Osteoblast (primary cell): ENCODE measurements around the gene ART5. TPM values are rescaled to one million over a fixed set of nuclear protein-coding genes. Genes with fewer than 3 reads are reported as not detected.

Experiments
- DNase-seq: peaks from one replicate; pipeline ENCODE4 v3.0.0; 2011; ENCODE audit warnings: low spot score, mixed read lengths; ENCODE audit not compliant: insufficient read length; ENCODE audit errors: missing footprints
- H2AFZ ChIP-seq: 2 replicates; pipeline ENCODE4 v1.6.0; 2011; ENCODE audit warnings: mild to moderate bottlenecking, low read length
- H3K27ac ChIP-seq: 2 replicates; pipeline ENCODE4 v1.5.1; 2011; ENCODE audit warnings: mild to moderate bottlenecking, low read depth, low read length, moderate library complexity
- H3K27me3 ChIP-seq: 2 replicates; pipeline ENCODE4 v1.6.0; 2012; ENCODE audit warnings: mild to moderate bottlenecking, control low read depth, inconsistent platforms, low read length, moderate library complexity; ENCODE audit not compliant: insufficient read depth
- H3K36me3 ChIP-seq: 2 replicates; pipeline ENCODE4 v1.5.1; 2011; ENCODE audit warnings: mild to moderate bottlenecking, low read length, control low read depth, moderate library complexity; ENCODE audit not compliant: insufficient read depth
- H3K4me1 ChIP-seq: 2 replicates; pipeline ENCODE4 v1.5.1; 2011; ENCODE audit warnings: mild to moderate bottlenecking, low read length, control low read depth, moderate library complexity; ENCODE audit not compliant: insufficient read depth
- H3K4me2 ChIP-seq: 2 replicates; pipeline ENCODE4 v1.6.0; 2011; ENCODE audit warnings: mild to moderate bottlenecking, low read length; ENCODE audit not compliant: insufficient read depth
- H3K4me3 ChIP-seq: fragments of 200-600 bp; sonication (generic); 3 replicates; pipeline ENCODE4 v1.5.1; 2012; ENCODE audit warnings: mild to moderate bottlenecking, low read length, inconsistent platforms; ENCODE audit not compliant: insufficient read depth
- H3K79me2 ChIP-seq: 2 replicates; pipeline ENCODE4 v1.6.0; 2012; ENCODE audit warnings: mild to moderate bottlenecking, low read length, control low read depth, inconsistent platforms; ENCODE audit not compliant: insufficient read depth
- H3K9me3 ChIP-seq: 2 replicates; pipeline ENCODE4 v1.5.1; 2011; ENCODE audit warnings: low read depth, low read length, control low read depth
- H4K20me1 ChIP-seq: 2 replicates; pipeline ENCODE4 v1.6.0; 2012; ENCODE audit warnings: mild to moderate bottlenecking, low read length, control low read depth; ENCODE audit not compliant: insufficient read depth
- CTCF ChIP-seq: IDR thresholded peaks from 2 replicates; pipeline ENCODE4 v1.5.1; 2011; ENCODE audit warnings: mild to moderate bottlenecking, low read depth, low read length, moderate library complexity; ENCODE audit errors: extremely low read depth
- total RNA-seq: library from RNA; depleted of rRNA; stranded (reverse); fragments of >200 nt; gene quantifications from 2 replicates; pipeline ENCODE4 v1.2.3, GENCODE V29; 2012

The ART5 gene
- total RNA-seq, 1 donor: 0.36 TPM

- no peak for TF ChIP-seq CTCF
- DNase-seq: peak; percentile 61
- Histone ChIP-seq H3K4me2 (no peak overlapping the region), H3K4me3 (no peak overlapping the region), H3K79me2 (no peaks in the 10 kb centered on the region), H3K27me3 (no peaks in the 10 kb centered on the region), H2AFZ (no peak overlapping the region), H3K4me1 (no peaks in the 10 kb centered on the region), H4K20me1 (no peaks in the 10 kb centered on the region), H3K9me3 (no peaks in the 10 kb centered on the region), H3K36me3 (no peaks in the 10 kb centered on the region), H3K27ac (no peak overlapping the region)
Observed at GRCh38 chr11:3626250-3626960, 15.4 kb downstream of the ART5 start.

GRCh38 chr11:3623767-3624458, 17.9 kb downstream of the ART5 start:
- Histone ChIP-seq H3K27me3 (no peaks in the 10 kb centered on the region), H3K4me2 (no peak overlapping the region), H4K20me1 (no peaks in the 10 kb centered on the region), H3K4me3 (no peak overlapping the region), H2AFZ (no peak overlapping the region), H3K36me3 (no peaks in the 10 kb centered on the region), H3K4me1 (no peaks in the 10 kb centered on the region), H3K79me2 (no peaks in the 10 kb centered on the region), H3K9me3 (no peaks in the 10 kb centered on the region), H3K27ac (no peak overlapping the region)
- DNase-seq: peak; percentile 58
- TF ChIP-seq CTCF: no peak

- no peak for DNase-seq
- Histone ChIP-seq H3K4me2 (no peak overlapping the region), H3K4me3 (no peak overlapping the region)
Observed at GRCh38 chr11:3623121-3623520, 18.7 kb downstream of the ART5 start.

More at GRCh38 chr11:3623121-3623520, 18.7 kb downstream of the ART5 start:
- H3K9me3 ChIP-seq: no peaks in the 10 kb centered on the region
- no peak for TF ChIP-seq CTCF
- no peaks in the 10 kb centered on the region for H4K20me1 ChIP-seq
- H3K79me2 ChIP-seq: no peaks in the 10 kb centered on the region
- H3K4me1 ChIP-seq: no peaks in the 10 kb centered on the region
- no peak overlapping the region for H2AFZ ChIP-seq
- no peaks in the 10 kb centered on the region for H3K27me3 ChIP-seq
- no peaks in the 10 kb centered on the region for H3K36me3 ChIP-seq
- H3K27ac ChIP-seq: no peak overlapping the region
